D721Med (cell line): ENCODE data around the gene LRP1B.

Experiments
- DNase-seq: peaks from one replicate; pipeline ENCODE4 v3.0.0; 2011; ENCODE audit warnings: low spot score; ENCODE audit not compliant: insufficient read length
- FAIRE-seq: peaks from 2 replicates; lab custom pipeline; 2011; peaks lifted over from hg19 to GRCh38; lab: Jason Lieb, UNC
- CTCF ChIP-seq: IDR thresholded peaks from 2 replicates; pipeline ENCODE4 v1.5.1; 2012; ENCODE audit warnings: mild to moderate bottlenecking, control low read depth; ENCODE audit not compliant: insufficient read depth; ENCODE audit errors: missing control alignments

The LRP1B gene

GRCh38 chr2:141805302-141805701, 325.5 kb downstream of the LRP1B start:
- DNase-seq = no peak
- TF ChIP-seq CTCF = no peak
- FAIRE-seq = no peak

DNA sequence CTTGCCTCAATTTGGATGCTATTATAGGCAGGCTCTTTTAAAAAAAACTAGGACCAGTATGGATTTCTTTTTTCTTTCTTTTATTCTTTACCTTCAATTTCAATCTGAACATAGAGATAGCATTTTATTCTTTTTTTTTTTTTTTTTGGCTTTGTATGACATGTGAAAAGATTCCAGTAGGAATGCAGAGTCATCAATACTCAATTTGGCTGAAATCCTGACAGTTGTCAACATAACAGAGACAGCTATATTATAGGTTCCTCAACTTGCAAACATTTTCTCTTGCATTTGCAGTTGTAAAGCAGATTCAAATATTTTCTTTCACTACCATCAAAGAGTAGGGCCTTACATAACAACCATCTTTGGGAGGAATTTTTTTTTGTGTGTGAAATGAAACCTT, 334.4 kb downstream of the LRP1B start:
- no peak for FAIRE-seq
- no peak for TF ChIP-seq CTCF

GRCh38 chr2:141791521-141791920, 339.3 kb downstream of the LRP1B start:
- DNase-seq (no peak), FAIRE-seq (no peak)
- TF ChIP-seq CTCF = no peak

More for the DNA sequence above, 334.4 kb downstream of the LRP1B start:
- no peak for DNase-seq

DNA sequence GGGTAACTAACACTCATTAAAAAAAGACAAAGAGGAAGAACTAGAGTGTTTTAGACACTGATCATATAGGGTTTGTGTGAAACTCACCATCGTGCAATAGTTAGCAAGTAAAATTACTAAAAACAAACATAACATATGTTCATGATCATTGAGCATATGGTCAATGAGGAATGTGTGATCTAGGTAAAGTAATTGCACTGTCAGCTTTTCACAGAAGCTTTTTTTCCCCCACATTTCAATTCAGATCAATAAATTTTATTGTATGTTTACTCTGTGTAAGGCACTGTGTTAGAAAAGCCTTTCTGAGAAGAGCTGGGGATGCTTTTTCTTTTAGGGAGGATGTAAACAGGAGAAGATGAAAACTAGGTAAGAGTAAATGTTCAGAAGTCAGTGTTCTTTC, 348.2 kb downstream of the LRP1B start:
- DNase-seq = no peak
- no peak for FAIRE-seq
- no peak for TF ChIP-seq CTCF

GRCh38 chr2:141778315-141778835, 352.4 kb downstream of the LRP1B start:
- TF ChIP-seq CTCF = no peak
- FAIRE-seq = no peak

GRCh38 chr2:141770530-141770929, 360.3 kb downstream of the LRP1B start:
- no peak for FAIRE-seq
- no peak for TF ChIP-seq CTCF
- DNase-seq = no peak

More at GRCh38 chr2:141778315-141778835, 352.4 kb downstream of the LRP1B start:
- DNase-seq = no peak

GRCh38 chr2:141767691-141768090, 363.1 kb downstream of the LRP1B start:
- FAIRE-seq = no peak
- no peak for DNase-seq

More at GRCh38 chr2:141767691-141768090, 363.1 kb downstream of the LRP1B start:
- TF ChIP-seq CTCF = no peak
